ENCODE measurements around the gene INO80B. TPM values are rescaled to one million over a fixed set of nuclear protein-coding genes. Genes with fewer than 3 reads are reported as not detected.
A peak's percentile ranks its signal among the peaks of the same experiment; 100 is the strongest.

The INO80B gene
- total and polyA plus RNA-seq, 2 of the 8 experiments (the other 6 are each of a cell fraction or from before 2014, with no cell fraction given): 3.9 to 18.5 TPM

DNA sequence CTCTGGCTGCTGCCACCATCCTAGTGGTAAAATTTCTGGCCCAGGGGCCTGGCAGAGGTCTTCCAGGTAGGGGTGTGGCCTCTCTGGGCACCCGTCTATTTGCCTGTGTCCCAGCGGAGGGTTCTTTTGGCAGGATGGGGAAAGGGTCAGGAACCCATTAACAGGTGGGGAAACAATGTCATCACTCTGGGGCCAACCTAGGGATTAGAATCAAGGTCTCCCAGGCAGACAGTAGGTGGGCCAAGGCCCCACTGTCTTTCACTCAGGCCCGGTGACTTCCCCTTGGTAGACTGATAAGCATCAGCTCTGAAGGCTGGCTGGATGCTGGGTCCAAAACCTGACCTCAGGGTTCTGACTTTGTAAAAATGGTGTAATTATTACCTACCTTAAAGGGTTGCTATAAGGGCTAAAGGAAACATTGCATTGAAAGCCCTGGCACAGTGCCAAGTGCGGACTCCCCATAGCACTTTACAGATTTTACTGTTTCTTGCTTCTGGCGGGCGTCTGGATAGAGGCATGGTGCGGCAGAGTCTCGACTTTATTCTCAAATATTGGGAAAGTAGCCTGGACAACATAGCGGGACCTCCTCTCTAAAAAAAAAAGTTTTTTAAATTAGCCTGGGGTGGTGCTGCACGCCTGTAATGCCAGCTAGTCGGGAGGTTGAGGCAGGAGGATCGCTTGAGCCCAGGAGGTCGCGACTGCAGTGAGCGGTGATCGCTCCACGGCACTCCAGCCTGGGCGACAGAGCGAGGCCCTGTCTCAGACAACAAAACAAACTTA is 42.3 kb downstream of the INO80B start:
- Histone ChIP-seq H3K23me2 (ENCODE audit: low read depth, low read length) (peaks cover 20% of the 10 kb centered on the region; the same call in 1 of the 2 replicates), H3K9ac (replicated peaks in 1 of 4; ENCODE audit: extremely low read depth in 1 of 4, low read depth in 3 of 4, low read length in 3 of 4) (no peak overlapping the region), H3K27ac (ENCODE audit: low read depth, low read length) (no peak overlapping the region), H3K79me2 (ENCODE audit: control insufficient read depth in 1 of 2, insufficient read depth in 2 of 2, low read length in 2 of 2) (no peaks in the 10 kb centered on the region), H3K4me3 (ENCODE audit: extremely low read depth in 1 of 4, insufficient read depth in 2 of 4, low read depth in 3 of 4, low read length in 4 of 4) (peak overlapping the region; percentile 20 to 57 (median 46); a peak in 6 of 8 replicates), H4K20me1 (replicated peaks in 1 of 2; ENCODE audit: control insufficient read depth in 1 of 2, insufficient read depth in 2 of 2, low read length in 2 of 2) (peaks cover 0 to 16% of the 10 kb centered on the region in 2 experiments), H3K36me3 (ENCODE audit: control insufficient read depth in 2 of 4, insufficient read depth in 4 of 4, low read length in 3 of 4) (peaks cover under 1 to 9% (median 4%) of the 10 kb centered on the region in 4 experiments; a peak in 4 of 8 replicates), H3K56ac (replicated peaks; ENCODE audit: insufficient read length, low read depth, low read length) (no peak overlapping the region), H4K5ac (ENCODE audit: insufficient read length, low read depth, low read length) (no peak overlapping the region), H2AFZ (ENCODE audit: low read length) (no peak overlapping the region), H3K14ac (ENCODE audit: insufficient read length) (no peak overlapping the region), H2BK5ac (ENCODE audit: low read depth, low read length) (no peak overlapping the region; the same call in 1 of the 2 replicates), H3K79me1 (ENCODE audit: low read depth, low read length) (no peaks in the 10 kb centered on the region), H2AK5ac (ENCODE audit: low read depth, low read length) (no peak overlapping the region), H2BK20ac (ENCODE audit: low read length) (no peak overlapping the region), H3K4ac (replicated peaks; ENCODE audit: insufficient read length, low read depth, low read length) (no peak overlapping the region), H4K8ac (ENCODE audit: extremely low read depth, insufficient read depth, low read length) (peak overlapping the region; percentile 75), H3K18ac (ENCODE audit: extremely low read depth, low read length) (0 out of 2 replicates have a peak overlapping the region, but pooled peaks have one; percentile 48), H2BK15ac (ENCODE audit: low read length) (no peak overlapping the region), H3K4me1 (replicated peaks in 1 of 4; ENCODE audit: control insufficient read depth in 3 of 4, insufficient read depth in 4 of 4, low read length in 3 of 4) (peaks cover 5 to 39% (median 22%) of the 10 kb centered on the region in 4 experiments), H2BK12ac (ENCODE audit: low read depth, low read length) (no peak overlapping the region; the same call in 1 of the 2 replicates), H2BK120ac (replicated peaks; ENCODE audit: low read depth, low read length) (no peak overlapping the region), H3K23ac (ENCODE audit: insufficient read length) (no peak overlapping the region), H3K9me3 (ENCODE audit: insufficient read depth in 2 of 2, low read depth in 1 of 2, low read length in 1 of 2) (no peaks in the 10 kb centered on the region), H4K91ac (replicated peaks; ENCODE audit: insufficient read length, low read length) (no peak overlapping the region), H3K27me3 (replicated peaks in 1 of 4; ENCODE audit: control insufficient read depth in 3 of 4, extremely low read depth in 1 of 4, insufficient read depth in 3 of 4, low read length in 3 of 4) (peaks cover 60 to 73% (median 72%) of the 10 kb centered on the region in 4 experiments), H3K4me2 (ENCODE audit: insufficient read depth in 1 of 2, low read depth in 2 of 2, low read length in 2 of 2) (peak overlapping the region; percentile 78 to 97)
- WGBS, 2 experiments (ENCODE audit: extremely low coverage in 1 of 2, insufficient coverage in 1 of 2, insufficient read length in 1 of 2, insufficient replicate concordance in 2 of 2, low coverage in 1 of 2, low lambda C conversion rate in 2 of 2, missing lambda C conversion rate in 1 of 2): 55% methylated on average over 19 of the region's 19 CpGs; no CpG with 5 or more reads in 1 of the 2 experiments
- no peak for FAIRE-seq
- no peak for DNase-seq (ENCODE audit: low read depth in 1 of 2, low spot score in 2 of 2)
- CTCF ChIA-PET (ENCODE audit: partially characterized antibody): interaction anchor here (1.1 to 5.1 kb wide), 5 partner anchors 13 to 90 kb away, joined by 3 to 24 read pairs (median 8); partner anchors contain the start of genes CCDC142 and TTC31
- POLR2A ChIA-PET (ENCODE audit: partially characterized antibody): interaction anchor here (0.6 to 9.4 kb wide), 17 partner anchors 7 to 496 kb away, joined by 3 to 73 read pairs (median 5); partner anchors contain the start of genes AUP1, CCDC142, DQX1 and HTRA2
- TF ChIP-seq, protein P1, sequence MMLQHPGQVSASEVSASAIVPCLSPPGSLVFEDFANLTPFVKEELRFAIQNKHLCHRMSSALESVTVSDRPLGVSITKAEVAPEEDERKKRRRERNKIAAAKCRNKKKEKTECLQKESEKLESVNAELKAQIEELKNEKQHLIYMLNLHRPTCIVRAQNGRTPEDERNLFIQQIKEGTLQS (IDR thresholded peaks at IDR 0.05; ENCODE audit: insufficient read depth, low read depth, low read length): no peak
- no peak for TF ChIP-seq BACH1 (IDR thresholded peaks at IDR 0.05; ENCODE audit: low read length)
- TF ChIP-seq ASH2L (IDR thresholded peaks at IDR 0.05; ENCODE audit: low read length): no peak
- no peak for TF ChIP-seq GTF2F1 (IDR thresholded peaks at IDR 0.05; ENCODE audit: borderline replicate concordance, low read depth, low read length)
